K562 (cell line): ENCODE results near the gene RABGAP1L.

Source experiments
- BRD4 ChIP-seq: fragments of 200-600 bp; sonication (generic); IDR thresholded peaks from 2 replicates; pipeline ENCODE4 v1.6.1; 2017; ENCODE audit warnings: inconsistent platforms
- CHD2 ChIP-seq: IDR thresholded peaks from 2 replicates; pipeline ENCODE4 v1.6.1; 2011; ENCODE audit warnings: low read depth, low read length

DNA sequence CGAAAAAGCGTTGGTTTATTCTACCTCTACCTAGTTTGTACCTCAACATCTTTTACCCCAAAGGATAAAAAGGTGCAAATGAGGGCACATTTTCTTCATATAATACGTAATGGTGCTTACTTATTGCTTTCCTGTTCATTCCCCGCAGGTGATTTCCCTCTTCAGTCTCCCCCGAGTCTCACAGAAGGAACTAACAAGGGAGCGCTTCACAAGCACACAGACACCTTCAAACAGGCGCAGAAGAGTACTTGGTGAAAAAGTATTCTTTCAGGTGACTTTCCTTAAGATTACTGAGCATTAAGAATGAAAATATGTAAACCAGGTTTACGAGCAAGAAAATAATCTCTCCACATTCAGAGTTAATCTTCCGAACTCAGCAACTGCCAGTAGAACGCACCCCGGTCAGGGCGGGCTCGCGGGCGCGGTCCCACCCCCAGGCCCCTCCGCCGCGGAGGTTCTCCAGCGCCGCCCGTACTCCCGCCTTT is 511 bp upstream of the RABGAP1L start:
- TF ChIP-seq CHD2: no peak
- TF ChIP-seq BRD4: no peak
